Sigmoid colon (tissue), 4 donors: ENCODE data around the gene ELF5.

Experiments
- EP300 ChIP-seq, 4 donors: sonication (generic); formaldehyde crosslinking; IDR thresholded peaks; one replicate each; pipeline ENCODE4 v1.6.1; 2017; ENCODE audit warnings: antibody characterized with exemption in 4 of 4
- POLR2A ChIP-seq, 2 donors: fragments of 450-650 bp; IDR thresholded peaks; one replicate each; pipeline ENCODE4 v1.6.1; 2016; ENCODE audit warnings: antibody characterized with exemption in 2 of 2, mild to moderate bottlenecking in 2 of 2, moderate library complexity in 2 of 2
- POLR2AphosphoS5 ChIP-seq, 4 donors: sonication (generic); formaldehyde crosslinking; IDR thresholded peaks; one replicate each; pipeline ENCODE4 v1.6.1; 2017; ENCODE audit warnings: antibody characterized with exemption in 4 of 4
- TF ChIP-seq, protein P1 (sequence below), 4 experiments: fragments of 450-650 bp in 3 of 4; fragments of 200-600 bp in 1 of 4; IDR thresholded peaks; one replicate each; pipeline ENCODE4 v1.5.1; 2016 to 2019; ENCODE audit warnings: antibody characterized with exemption in 4 of 4, mild to moderate bottlenecking in 3 of 4, moderate library complexity in 2 of 4

GRCh38 chr11:34433899-34434298 is 79.7 kb downstream of the ELF5 start:
- TF ChIP-seq, protein P1, sequence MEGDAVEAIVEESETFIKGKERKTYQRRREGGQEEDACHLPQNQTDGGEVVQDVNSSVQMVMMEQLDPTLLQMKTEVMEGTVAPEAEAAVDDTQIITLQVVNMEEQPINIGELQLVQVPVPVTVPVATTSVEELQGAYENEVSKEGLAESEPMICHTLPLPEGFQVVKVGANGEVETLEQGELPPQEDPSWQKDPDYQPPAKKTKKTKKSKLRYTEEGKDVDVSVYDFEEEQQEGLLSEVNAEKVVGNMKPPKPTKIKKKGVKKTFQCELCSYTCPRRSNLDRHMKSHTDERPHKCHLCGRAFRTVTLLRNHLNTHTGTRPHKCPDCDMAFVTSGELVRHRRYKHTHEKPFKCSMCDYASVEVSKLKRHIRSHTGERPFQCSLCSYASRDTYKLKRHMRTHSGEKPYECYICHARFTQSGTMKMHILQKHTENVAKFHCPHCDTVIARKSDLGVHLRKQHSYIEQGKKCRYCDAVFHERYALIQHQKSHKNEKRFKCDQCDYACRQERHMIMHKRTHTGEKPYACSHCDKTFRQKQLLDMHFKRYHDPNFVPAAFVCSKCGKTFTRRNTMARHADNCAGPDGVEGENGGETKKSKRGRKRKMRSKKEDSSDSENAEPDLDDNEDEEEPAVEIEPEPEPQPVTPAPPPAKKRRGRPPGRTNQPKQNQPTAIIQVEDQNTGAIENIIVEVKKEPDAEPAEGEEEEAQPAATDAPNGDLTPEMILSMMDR (IDR thresholded peaks at IDR 0.05): no peak
- TF ChIP-seq EP300 (IDR thresholded peaks at IDR 0.05) (no peak), POLR2A (IDR thresholded peaks at IDR 0.05) (no peak), POLR2AphosphoS5 (IDR thresholded peaks at IDR 0.05) (no peak)
